DOHH2 (cell line): ENCODE data around the gene ARFGAP2.

Experiments
- H3F3A ChIP-seq: fragments of 200-600 bp; sonication (generic), shearing (Covaris generic); 2 replicates; pipeline ENCODE4 v1.6.0; 2016; ENCODE audit warnings: antibody characterized with exemption, mild to moderate bottlenecking; ENCODE audit not compliant: control insufficient read depth, insufficient read depth
- H3K27ac ChIP-seq: fragments of 200-600 bp; sonication (generic); 2 replicates; pipeline ENCODE4 v1.5.1; 2014; ENCODE audit warnings: low read depth, mild to moderate bottlenecking, low read length, moderate library complexity
- H3K27me3 ChIP-seq: fragments of 200-600 bp; sonication (generic); 2 replicates; pipeline ENCODE4 v1.6.1; 2014; ENCODE audit warnings: mild to moderate bottlenecking, low read length, mixed read lengths; ENCODE audit not compliant: control insufficient read depth
- H3K36me3 ChIP-seq: fragments of 200-600 bp; sonication (generic); 2 replicates; pipeline ENCODE4 v1.6.1; 2014; ENCODE audit warnings: mild to moderate bottlenecking, low read length, moderate library complexity, mixed read lengths; ENCODE audit not compliant: control insufficient read depth
- H3K4me1 ChIP-seq: fragments of 200-600 bp; sonication (generic); 2 replicates; pipeline ENCODE4 v1.6.1; 2014; ENCODE audit warnings: mild to moderate bottlenecking, low read length, mixed read lengths; ENCODE audit not compliant: control insufficient read depth
- H3K4me2 ChIP-seq: fragments of 200-600 bp; sonication (generic); 2 replicates; pipeline ENCODE4 v1.6.0; 2014; ENCODE audit warnings: mild to moderate bottlenecking, low read length, moderate library complexity
- H3K4me3 ChIP-seq: fragments of 200-600 bp; sonication (generic); 2 replicates; pipeline ENCODE4 v1.5.1; 2014; ENCODE audit warnings: mild to moderate bottlenecking, low read length, mixed read lengths
- H3K79me2 ChIP-seq: fragments of 200-600 bp; sonication (generic); 2 replicates; pipeline ENCODE4 v1.6.1; 2014; ENCODE audit warnings: mild to moderate bottlenecking, low read length, mixed read lengths; ENCODE audit not compliant: control insufficient read depth
- H3K9me2 ChIP-seq: fragments of 200-600 bp; sonication (generic); replicated peaks from 2 replicates; pipeline ENCODE4 v1.6.1; 2014; ENCODE audit warnings: mild to moderate bottlenecking, low read length, mixed read lengths; ENCODE audit not compliant: control insufficient read depth
- H3K9me3 ChIP-seq: fragments of 200-600 bp; sonication (generic); 2 replicates; pipeline ENCODE4 v1.6.1; 2014; ENCODE audit warnings: antibody characterized with exemption, low read length, mixed read lengths; ENCODE audit not compliant: control insufficient read depth, insufficient read depth
- H4K20me1 ChIP-seq: fragments of 200-600 bp; sonication (generic); 2 replicates; pipeline ENCODE4 v1.6.0; 2014; ENCODE audit warnings: low read depth, mild to moderate bottlenecking, antibody characterized with exemption, low read length, moderate library complexity; ENCODE audit not compliant: control insufficient read depth, insufficient read depth
- CTCF ChIP-seq: fragments of 200-600 bp; sonication (generic); IDR thresholded peaks from one replicate; pipeline ENCODE4 v1.5.1; 2014; ENCODE audit warnings: antibody characterized with exemption, mild to moderate bottlenecking, low read depth, low read length; ENCODE audit not compliant: poor library complexity, severe bottlenecking
- EZH2phosphoT487 ChIP-seq: fragments of 200-600 bp; sonication (generic); IDR thresholded peaks from 2 replicates; pipeline ENCODE4 v1.6.1; 2017; ENCODE audit warnings: borderline replicate concordance, mild to moderate bottlenecking, antibody characterized with exemption, low read length, moderate library complexity, mixed read lengths

Gene ARFGAP2

DNA sequence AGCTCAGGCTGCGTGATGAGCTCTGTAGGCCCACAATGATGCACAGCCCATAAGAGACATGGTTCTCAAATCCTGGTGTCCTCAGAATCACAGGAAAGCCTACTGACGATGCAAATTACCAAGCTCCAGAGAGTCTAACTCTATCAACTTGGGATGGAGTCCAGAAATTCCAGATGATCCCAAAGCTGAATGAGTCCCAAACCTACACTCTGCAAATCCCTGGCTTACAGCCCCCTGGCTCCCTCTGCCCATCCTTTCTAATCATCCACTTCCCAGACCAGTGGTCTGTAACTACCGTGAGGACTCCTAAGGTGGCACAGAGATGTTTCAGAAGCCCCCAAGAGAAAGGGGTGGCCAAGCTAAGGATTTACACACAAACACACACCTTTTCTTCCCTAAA, 13.5 kb downstream of the ARFGAP2 start:
- Histone ChIP-seq H3F3A (no peaks in the 10 kb centered on the region), H4K20me1 (no peaks in the 10 kb centered on the region; the same call in 1 of the 2 replicates), H3K36me3 (peaks cover 64% of the 10 kb centered on the region)

DNA sequence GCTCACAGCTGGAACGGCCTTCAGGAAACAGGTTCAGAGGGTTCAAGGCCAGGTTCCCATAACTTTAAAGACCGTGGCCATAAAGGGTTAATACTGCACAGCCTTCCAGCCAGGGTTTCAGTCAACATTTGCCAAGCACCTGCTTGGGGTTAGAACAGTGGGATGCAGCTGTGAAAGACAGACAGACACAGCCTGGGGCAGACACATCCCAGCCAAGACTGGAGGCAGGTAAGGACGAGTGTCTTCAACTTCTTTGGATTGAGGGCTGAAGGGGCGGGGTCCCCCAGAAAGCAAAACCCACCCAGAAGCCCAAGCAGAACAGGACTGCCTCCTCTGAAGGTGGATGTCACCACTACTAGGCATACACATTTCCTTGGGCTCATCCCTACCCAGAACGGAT, 14.3 kb downstream of the ARFGAP2 start:
- no peak overlapping the region for H3K27ac ChIP-seq
- H3K36me3 ChIP-seq = peaks cover 56% of the 10 kb centered on the region
- H3K27me3 ChIP-seq = no peaks in the 10 kb centered on the region
- H3K9me3 ChIP-seq = no peaks in the 10 kb centered on the region
- H3K4me3 ChIP-seq = no peak overlapping the region
- TF ChIP-seq EZH2phosphoT487 (no peak), CTCF (no peak)
- H3K79me2 ChIP-seq = peaks cover 3% of the 10 kb centered on the region; the same call in 1 of the 2 replicates
- H3K4me2 ChIP-seq = no peak overlapping the region
- H4K20me1 ChIP-seq = no peaks in the 10 kb centered on the region; the same call in 1 of the 2 replicates
- no peaks in the 10 kb centered on the region for H3K4me1 ChIP-seq
- H3F3A ChIP-seq = no peaks in the 10 kb centered on the region
- H3K9me2 ChIP-seq = no peaks in the 10 kb centered on the region

More for the DNA sequence above, 13.5 kb downstream of the ARFGAP2 start:
- Histone ChIP-seq H3K27ac (no peak overlapping the region), H3K27me3 (no peaks in the 10 kb centered on the region), H3K4me3 (no peak overlapping the region), H3K4me2 (no peak overlapping the region), H3K79me2 (peaks cover 3% of the 10 kb centered on the region; the same call in 1 of the 2 replicates), H3K9me3 (no peaks in the 10 kb centered on the region), H3K4me1 (no peaks in the 10 kb centered on the region), H3K9me2 (no peaks in the 10 kb centered on the region)
- TF ChIP-seq CTCF (no peak), EZH2phosphoT487 (no peak)

DNA sequence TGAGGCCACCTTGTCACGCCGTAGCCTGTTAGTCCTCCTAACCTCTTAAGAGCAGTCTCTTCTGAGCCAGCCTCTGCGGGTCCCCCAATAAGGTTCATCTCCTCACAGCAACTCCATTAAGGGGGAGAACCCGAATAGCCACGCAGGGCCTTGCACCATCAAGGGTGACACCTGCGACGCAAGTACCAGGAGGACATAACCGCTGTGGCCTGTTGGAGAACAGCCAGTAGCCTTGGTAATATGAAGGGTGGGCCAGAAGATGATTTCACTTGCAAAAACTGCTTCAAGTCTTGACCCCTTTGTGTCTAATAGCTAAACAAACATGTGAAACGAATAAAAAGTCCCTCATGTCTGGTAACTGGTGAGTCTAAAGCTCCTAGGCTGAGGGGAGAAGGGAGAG, 14.8 kb downstream of the ARFGAP2 start:
- Histone ChIP-seq H3F3A (no peaks in the 10 kb centered on the region), H3K9me2 (no peaks in the 10 kb centered on the region), H3K36me3 (peaks cover 51% of the 10 kb centered on the region), H3K27ac (no peak overlapping the region), H4K20me1 (no peaks in the 10 kb centered on the region; the same call in 1 of the 2 replicates), H3K79me2 (no peaks in the 10 kb centered on the region), H3K27me3 (no peaks in the 10 kb centered on the region), H3K4me1 (no peaks in the 10 kb centered on the region), H3K4me2 (no peak overlapping the region), H3K9me3 (no peaks in the 10 kb centered on the region), H3K4me3 (no peak overlapping the region)
- TF ChIP-seq EZH2phosphoT487 = no peak
- TF ChIP-seq CTCF = no peak
